ENCODE measurements around the gene EIF3L.

EIF3L gene

GRCh38 chr22:37806409-37807333 lies 42.5 kb upstream of the EIF3L start:
- Histone ChIP-seq H3K27me3 (ENCODE audit: insufficient read depth, low read length) (peaks cover 65% of the 10 kb centered on the region), H3K4me3 (ENCODE audit: low read length) (peak overlapping the region; percentile 90), H3K9me3 (ENCODE audit: insufficient read depth, low read depth, low read length) (no peaks in the 10 kb centered on the region), H3K4me1 (ENCODE audit: insufficient read depth, low read length) (peaks cover 21% of the 10 kb centered on the region), H3K36me3 (ENCODE audit: insufficient read depth, low read depth, low read length) (no peaks in the 10 kb centered on the region), H3K27ac (ENCODE audit: low read length) (no peak overlapping the region), H3K9ac (ENCODE audit: low read depth, low read length) (peak overlapping the region; percentile 72; the same call in 1 of the 2 replicates)

GRCh38 chr22:37807410-37808293 lies 41.6 kb upstream of the EIF3L start, which contains the start of gene GCAT:
GCAT (plus strand) TSS chr22:37807934; CDS start chr22:37807968, 34 bp downstream.
- Histone ChIP-seq H3K4me3 (ENCODE audit: low read length) (peak within 1 kb of the TSS; percentile 90), H3K9me3 (ENCODE audit: insufficient read depth, low read depth, low read length) (no peaks in the 10 kb centered on the region), H3K36me3 (ENCODE audit: insufficient read depth, low read depth, low read length) (no peaks in the 10 kb centered on the region), H3K9ac (ENCODE audit: low read depth, low read length) (peak within 1 kb of the TSS; percentile 72; the same call in 1 of the 2 replicates), H3K4me1 (ENCODE audit: insufficient read depth, low read length) (peaks cover 21% of the 10 kb centered on the region), H3K27me3 (ENCODE audit: insufficient read depth, low read length) (peaks cover 59% of the 10 kb centered on the region), H3K27ac (ENCODE audit: low read length) (no peak within 1 kb of the TSS)

- Histone ChIP-seq H3K27me3 (ENCODE audit: insufficient read depth, low read length) (peaks cover 53% of the 10 kb centered on the region), H3K4me1 (ENCODE audit: insufficient read depth, low read length) (peaks cover 16% of the 10 kb centered on the region), H3K9ac (ENCODE audit: low read depth, low read length) (peak overlapping the region; percentile 71; the same call in 1 of the 2 replicates), H3K27ac (ENCODE audit: low read length) (no peak overlapping the region), H3K9me3 (ENCODE audit: insufficient read depth, low read depth, low read length) (no peaks in the 10 kb centered on the region), H3K36me3 (ENCODE audit: insufficient read depth, low read depth, low read length) (peaks cover 2% of the 10 kb centered on the region), H3K4me3 (ENCODE audit: low read length) (peak overlapping the region; percentile 90)
Observed at GRCh38 chr22:37808294-37808657, 40.9 kb upstream of the EIF3L start.

- Histone ChIP-seq H3K36me3 (ENCODE audit: insufficient read depth, low read depth, low read length) (peaks cover 14% of the 10 kb centered on the region), H3K27ac (ENCODE audit: low read length) (no peak overlapping the region), H3K27me3 (ENCODE audit: insufficient read depth, low read length) (peaks cover 37% of the 10 kb centered on the region), H3K4me1 (ENCODE audit: insufficient read depth, low read length) (peaks cover 10% of the 10 kb centered on the region), H3K9me3 (ENCODE audit: insufficient read depth, low read depth, low read length) (no peaks in the 10 kb centered on the region), H3K4me3 (ENCODE audit: low read length) (no peak overlapping the region), H3K9ac (ENCODE audit: low read depth, low read length) (no peak overlapping the region)
Observed at GRCh38 chr22:37809672-37810333, 39.4 kb upstream of the EIF3L start.

GRCh38 chr22:37811867-37812266 lies 37.4 kb upstream of the EIF3L start:
- H3K9ac ChIP-seq (ENCODE audit: low read depth, low read length): no peak overlapping the region
- H3K4me1 ChIP-seq (ENCODE audit: insufficient read depth, low read length): peaks cover 2% of the 10 kb centered on the region; the same call in 1 of the 2 replicates
- H3K4me3 ChIP-seq (ENCODE audit: low read length): no peak overlapping the region
- H3K27me3 ChIP-seq (ENCODE audit: insufficient read depth, low read length): peaks cover 19% of the 10 kb centered on the region
- H3K36me3 ChIP-seq (ENCODE audit: insufficient read depth, low read depth, low read length): peaks cover 24% of the 10 kb centered on the region
- no peaks in the 10 kb centered on the region for H3K9me3 ChIP-seq (ENCODE audit: insufficient read depth, low read depth, low read length)
- H3K27ac ChIP-seq (ENCODE audit: low read length): no peak overlapping the region

GRCh38 chr22:37812869-37813678 lies 36.1 kb upstream of the EIF3L start:
- Histone ChIP-seq H3K4me1 (ENCODE audit: insufficient read depth, low read length) (peaks cover 2% of the 10 kb centered on the region; the same call in 1 of the 2 replicates), H3K4me3 (ENCODE audit: low read length) (no peak overlapping the region), H3K27me3 (ENCODE audit: insufficient read depth, low read length) (peaks cover 14% of the 10 kb centered on the region), H3K9ac (ENCODE audit: low read depth, low read length) (no peak overlapping the region), H3K36me3 (ENCODE audit: insufficient read depth, low read depth, low read length) (peaks cover 24% of the 10 kb centered on the region), H3K9me3 (ENCODE audit: insufficient read depth, low read depth, low read length) (no peaks in the 10 kb centered on the region), H3K27ac (ENCODE audit: low read length) (no peak overlapping the region)

GRCh38 chr22:37815593-37815992 lies 33.6 kb upstream of the EIF3L start:
- no peak overlapping the region for H3K27ac ChIP-seq (ENCODE audit: low read length)
- peaks cover 24% of the 10 kb centered on the region for H3K27me3 ChIP-seq (ENCODE audit: insufficient read depth, low read length)
- no peak overlapping the region for H3K4me3 ChIP-seq (ENCODE audit: low read length)
- no peaks in the 10 kb centered on the region for H3K9me3 ChIP-seq (ENCODE audit: insufficient read depth, low read depth, low read length)
- H3K36me3 ChIP-seq (ENCODE audit: insufficient read depth, low read depth, low read length): peaks cover 24% of the 10 kb centered on the region
- no peak overlapping the region for H3K9ac ChIP-seq (ENCODE audit: low read depth, low read length)
- 0 out of 2 replicates have a peak, but pooled peaks cover 3% of the 10 kb centered on the region for H3K4me1 ChIP-seq (ENCODE audit: insufficient read depth, low read length)

- H3K4me3 ChIP-seq (ENCODE audit: low read length): no peak overlapping the region
- H3K9me3 ChIP-seq (ENCODE audit: insufficient read depth, low read depth, low read length): no peaks in the 10 kb centered on the region
- 0 out of 2 replicates have a peak, but pooled peaks cover 3% of the 10 kb centered on the region for H3K4me1 ChIP-seq (ENCODE audit: insufficient read depth, low read length)
- H3K36me3 ChIP-seq (ENCODE audit: insufficient read depth, low read depth, low read length): peaks cover 24% of the 10 kb centered on the region
- H3K9ac ChIP-seq (ENCODE audit: low read depth, low read length): no peak overlapping the region
- H3K27ac ChIP-seq (ENCODE audit: low read length): no peak overlapping the region
- H3K27me3 ChIP-seq (ENCODE audit: insufficient read depth, low read length): peaks cover 30% of the 10 kb centered on the region
Observed at GRCh38 chr22:37816543-37817180, 32.6 kb upstream of the EIF3L start.

GRCh38 chr22:37817705-37818408 lies 31.4 kb upstream of the EIF3L start:
- Histone ChIP-seq H3K27me3 (ENCODE audit: insufficient read depth, low read length) (peaks cover 38% of the 10 kb centered on the region), H3K27ac (ENCODE audit: low read length) (no peak overlapping the region), H3K9me3 (ENCODE audit: insufficient read depth, low read depth, low read length) (no peaks in the 10 kb centered on the region), H3K9ac (ENCODE audit: low read depth, low read length) (peak overlapping the region; percentile 71; the same call in 1 of the 2 replicates), H3K36me3 (ENCODE audit: insufficient read depth, low read depth, low read length) (peaks cover 24% of the 10 kb centered on the region), H3K4me1 (ENCODE audit: insufficient read depth, low read length) (peaks cover 7% of the 10 kb centered on the region; the same call in 1 of the 2 replicates), H3K4me3 (ENCODE audit: low read length) (peak overlapping the region; percentile 68)
